Common myeloid progenitor, CD34-positive (primary cell): ENCODE data around the gene AP5B1.

Source experiments
- CTCF ChIA-PET: fragments of 350-600 bp; sonication (Branson Sonifier 250); formaldehyde crosslinking; loops from one replicate; lab custom pipeline; 2021; ENCODE audit warnings: antibody characterized with exemption; lab: Charles Lee
- POLR2A ChIA-PET: fragments of 350-600 bp; sonication (Branson Sonifier 250); formaldehyde crosslinking; loops from one replicate; lab custom pipeline; 2021; ENCODE audit warnings: antibody characterized with exemption; lab: Charles Lee
- DNase-seq, 3 donors: peaks; one replicate each; pipeline versions ENCODE4 v3.0.0 to v3.0.0-alpha.2; 2013
- H3K27ac ChIP-seq, 2 experiments: 1 replicate in 1 of 2; 2 replicates in 1 of 2; pipeline ENCODE4 v1.7.0; 2013; ENCODE audit warnings: inconsistent platforms in 2 of 2, low read length in 2 of 2, mild to moderate bottlenecking in 2 of 2, low read depth in 1 of 2, moderate library complexity in 1 of 2; ENCODE audit not compliant: severe bottlenecking in 2 of 2, insufficient read depth in 1 of 2, poor library complexity in 1 of 2
- H3K27me3 ChIP-seq, 5 experiments: replicated peaks in 2 of 5; 1 replicate in 3 of 5; 2 replicates in 2 of 5; pipeline versions ENCODE4 v1.6.1 to v1.7.0; 2013; ENCODE audit warnings: low read length in 4 of 5, mild to moderate bottlenecking in 2 of 5, moderate library complexity in 2 of 5, inconsistent platforms in 1 of 5; ENCODE audit not compliant: insufficient read depth in 5 of 5, control insufficient read depth in 4 of 5
- H3K36me3 ChIP-seq, 4 experiments: 1 replicate in 2 of 4; 2 replicates in 2 of 4; pipeline versions ENCODE4 v1.6.1 to v1.7.0; 2013; ENCODE audit warnings: low read length in 3 of 4, control low read depth in 1 of 4, mild to moderate bottlenecking in 1 of 4; ENCODE audit not compliant: control insufficient read depth in 4 of 4, insufficient read depth in 4 of 4
- H3K4me1 ChIP-seq, 4 experiments: 1 replicate in 3 of 4; 2 replicates in 1 of 4; pipeline versions ENCODE4 v1.6.1 to v1.7.1; 2013; ENCODE audit warnings: low read length in 3 of 4, mild to moderate bottlenecking in 3 of 4, control low read depth in 1 of 4, inconsistent platforms in 1 of 4, moderate library complexity in 1 of 4; ENCODE audit not compliant: control insufficient read depth in 4 of 4, insufficient read depth in 4 of 4; ENCODE audit errors: control extremely low read depth in 1 of 4
- H3K4me3 ChIP-seq, 7 experiments: 1 replicate in 4 of 7; 2 replicates in 3 of 7; pipeline versions ENCODE4 v1.5.1 to v1.7.0; 2013; ENCODE audit warnings: mild to moderate bottlenecking in 7 of 7, low read length in 6 of 7, moderate library complexity in 6 of 7, inconsistent platforms in 2 of 7, low read depth in 2 of 7, control low read depth in 1 of 7; ENCODE audit not compliant: insufficient read depth in 4 of 7, control insufficient read depth in 1 of 7; ENCODE audit errors: extremely low read depth in 1 of 7
- H3K9me3 ChIP-seq, 5 experiments: 1 replicate in 4 of 5; 2 replicates in 1 of 5; pipeline versions ENCODE4 v1.6.1 to v1.7.1; 2013; ENCODE audit warnings: low read length in 4 of 5, mild to moderate bottlenecking in 2 of 5, inconsistent platforms in 1 of 5, low read depth in 1 of 5, moderate library complexity in 1 of 5; ENCODE audit not compliant: control insufficient read depth in 4 of 5, insufficient read depth in 2 of 5; ENCODE audit errors: control extremely low read depth in 1 of 5
- WGBS: methylation state at CpG from one replicate; pipeline ENCODE4 v1.1.5; 2013; ENCODE audit not compliant: insufficient coverage; 5-methylcytosine and 5-hydroxymethylcytosine counted together

Gene AP5B1

GRCh38 chr11:65809496-65809895 lies 28.7 kb upstream of the AP5B1 start:
- no peak overlapping the region for H3K27ac ChIP-seq
- ChIA-PET CTCF (interaction anchor here (0.9 to 3.3 kb wide), 4 partner anchors 10 to 40 kb away, joined by 3 to 17 read pairs (median 6); no protein-coding TSS in a partner anchor), POLR2A (no interaction called here)
- no peaks in the 10 kb centered on the region for H3K36me3 ChIP-seq
- no peaks in the 10 kb centered on the region for H3K9me3 ChIP-seq
- no peaks in the 10 kb centered on the region for H3K4me1 ChIP-seq
- no peak overlapping the region for H3K4me3 ChIP-seq
- no peak for DNase-seq
- peaks cover 0 to 5% (median 0%) of the 10 kb centered on the region in 5 experiments for H3K27me3 ChIP-seq
- WGBS: 89% methylated on average over 9 of the region's 9 CpGs

GRCh38 chr11:65808744-65809341 lies 28.1 kb upstream of the AP5B1 start:
- Histone ChIP-seq H3K4me1 (peaks cover 0 to 3% (median 0%) of the 10 kb centered on the region in 4 experiments), H3K9me3 (no peaks in the 10 kb centered on the region), H3K27me3 (peaks cover 0 to 10% (median 3%) of the 10 kb centered on the region in 5 experiments), H3K4me3 (no peak overlapping the region), H3K27ac (no peak overlapping the region), H3K36me3 (no peaks in the 10 kb centered on the region)
- ChIA-PET POLR2A (no interaction called here), CTCF (interaction anchor here (1.2 to 3.3 kb wide), 6 partner anchors 10 to 76 kb away, joined by 3 to 17 read pairs (median 6); no protein-coding TSS in a partner anchor)
- no peak for DNase-seq
- 94% methylated on average over 19 of the region's 20 CpGs for WGBS

- Histone ChIP-seq H3K27me3 (peaks cover 0 to 23% (median 5%) of the 10 kb centered on the region in 5 experiments), H3K36me3 (no peaks in the 10 kb centered on the region), H3K4me3 (no peak overlapping the region), H3K27ac (no peak overlapping the region), H3K9me3 (no peaks in the 10 kb centered on the region), H3K4me1 (peaks cover 0 to 4% (median 0%) of the 10 kb centered on the region in 4 experiments)
- CTCF ChIA-PET: interaction anchor here (1.0 to 3.3 kb wide), 6 partner anchors 9 to 36 kb away, joined by 3 to 17 read pairs (median 6); no protein-coding TSS in a partner anchor
- peak in 1 of 3 donors; percentile 57 for DNase-seq
- POLR2A ChIA-PET: interaction anchor here (1.0 kb wide), 1 partner anchor 186 kb away, joined by 3 read pairs; no protein-coding TSS in a partner anchor
- WGBS: 62% methylated on average over 6 of the region's 6 CpGs
Observed at GRCh38 chr11:65806979-65807378, 26.2 kb upstream of the AP5B1 start.

- no peaks in the 10 kb centered on the region for H3K36me3 ChIP-seq
- peaks cover 0 to 4% (median 0%) of the 10 kb centered on the region in 4 experiments for H3K4me1 ChIP-seq
- H3K27ac ChIP-seq: no peak overlapping the region
- peak in 1 of 3 donors; percentile 38 for DNase-seq
- H3K27me3 ChIP-seq: peaks cover 0 to 31% (median 5%) of the 10 kb centered on the region in 5 experiments
- whole genome bisulfite sequencing: 62% methylated on average over 17 of the region's 21 CpGs
- ChIA-PET POLR2A (no interaction called here), CTCF (interaction anchor here (0.6 to 2.8 kb wide), 8 partner anchors 12 to 178 kb away, joined by 3 to 17 read pairs (median 4); partner anchors contain the start of genes AP5B1 and KAT5)
- H3K9me3 ChIP-seq: no peaks in the 10 kb centered on the region
- no peak overlapping the region for H3K4me3 ChIP-seq
Observed at GRCh38 chr11:65803797-65804492, 23.2 kb upstream of the AP5B1 start.

- no peaks in the 10 kb centered on the region for H3K36me3 ChIP-seq
- H3K9me3 ChIP-seq: no peaks in the 10 kb centered on the region
- peaks cover 0 to 4% (median 0%) of the 10 kb centered on the region in 4 experiments for H3K4me1 ChIP-seq
- POLR2A ChIA-PET: interaction anchor here (0.6 kb wide), 1 partner anchor 91 kb away, joined by 4 read pairs; no protein-coding TSS in a partner anchor
- no peak overlapping the region for H3K4me3 ChIP-seq
- no peak overlapping the region for H3K27ac ChIP-seq
- 93% methylated on average over 2 of the region's 9 CpGs for WGBS
- H3K27me3 ChIP-seq: peaks cover 0 to 31% (median 2%) of the 10 kb centered on the region in 5 experiments
- no peak for DNase-seq
- CTCF ChIA-PET: interaction anchor here (1.0 to 1.4 kb wide), 5 partner anchors 11 to 99 kb away, joined by 3 to 5 read pairs (median 4); partner anchors contain the start of gene KAT5
Observed at GRCh38 chr11:65802841-65803240, 22.1 kb upstream of the AP5B1 start.

GRCh38 chr11:65801153-65801987 lies 20.6 kb upstream of the AP5B1 start:
- CTCF ChIA-PET: interaction anchor here (1.0 to 6.2 kb wide), 3 partner anchors 10 to 98 kb away, joined by 3 to 30 read pairs (median 12); partner anchors contain the start of gene AP5B1
- WGBS: 88% methylated on average over 11 of the region's 18 CpGs
- POLR2A ChIA-PET: no interaction called here
- H3K27me3 ChIP-seq: peaks cover 0 to 28% (median 2%) of the 10 kb centered on the region in 5 experiments
- peaks cover 0 to 4% (median 0%) of the 10 kb centered on the region in 4 experiments for H3K4me1 ChIP-seq
- H3K9me3 ChIP-seq: no peaks in the 10 kb centered on the region
- H3K4me3 ChIP-seq: no peak overlapping the region
- H3K36me3 ChIP-seq: no peaks in the 10 kb centered on the region
- DNase-seq: no peak
- H3K27ac ChIP-seq: no peak overlapping the region
